Osteoblast (primary cell): ENCODE results near the gene ETV6. TPM values are rescaled to one million over a fixed set of nuclear protein-coding genes. Genes with fewer than 3 reads are reported as not detected.
A peak's percentile ranks its signal among the peaks of the same experiment; 100 is the strongest.

Experiments used
- DNase-seq: peaks from one replicate; pipeline ENCODE4 v3.0.0; 2011; ENCODE audit warnings: low spot score, mixed read lengths; ENCODE audit not compliant: insufficient read length; ENCODE audit errors: missing footprints
- H2AFZ ChIP-seq: 2 replicates; pipeline ENCODE4 v1.6.0; 2011; ENCODE audit warnings: mild to moderate bottlenecking, low read length
- H3K27ac ChIP-seq: 2 replicates; pipeline ENCODE4 v1.5.1; 2011; ENCODE audit warnings: mild to moderate bottlenecking, low read depth, low read length, moderate library complexity
- H3K27me3 ChIP-seq: 2 replicates; pipeline ENCODE4 v1.6.0; 2012; ENCODE audit warnings: mild to moderate bottlenecking, control low read depth, inconsistent platforms, low read length, moderate library complexity; ENCODE audit not compliant: insufficient read depth
- H3K36me3 ChIP-seq: 2 replicates; pipeline ENCODE4 v1.5.1; 2011; ENCODE audit warnings: mild to moderate bottlenecking, low read length, control low read depth, moderate library complexity; ENCODE audit not compliant: insufficient read depth
- H3K4me1 ChIP-seq: 2 replicates; pipeline ENCODE4 v1.5.1; 2011; ENCODE audit warnings: mild to moderate bottlenecking, low read length, control low read depth, moderate library complexity; ENCODE audit not compliant: insufficient read depth
- H3K4me2 ChIP-seq: 2 replicates; pipeline ENCODE4 v1.6.0; 2011; ENCODE audit warnings: mild to moderate bottlenecking, low read length; ENCODE audit not compliant: insufficient read depth
- H3K4me3 ChIP-seq: fragments of 200-600 bp; sonication (generic); 3 replicates; pipeline ENCODE4 v1.5.1; 2012; ENCODE audit warnings: mild to moderate bottlenecking, low read length, inconsistent platforms; ENCODE audit not compliant: insufficient read depth
- H3K79me2 ChIP-seq: 2 replicates; pipeline ENCODE4 v1.6.0; 2012; ENCODE audit warnings: mild to moderate bottlenecking, low read length, control low read depth, inconsistent platforms; ENCODE audit not compliant: insufficient read depth
- H3K9me3 ChIP-seq: 2 replicates; pipeline ENCODE4 v1.5.1; 2011; ENCODE audit warnings: low read depth, low read length, control low read depth
- H4K20me1 ChIP-seq: 2 replicates; pipeline ENCODE4 v1.6.0; 2012; ENCODE audit warnings: mild to moderate bottlenecking, low read length, control low read depth; ENCODE audit not compliant: insufficient read depth
- total RNA-seq: library from RNA; depleted of rRNA; stranded (reverse); fragments of >200 nt; gene quantifications from 2 replicates; pipeline ENCODE4 v1.2.3, GENCODE V29; 2012
- TF ChIP-seq, protein P1 (sequence below): IDR thresholded peaks from 2 replicates; pipeline ENCODE4 v1.5.1; 2011; ENCODE audit warnings: mild to moderate bottlenecking, low read depth, low read length, moderate library complexity; ENCODE audit errors: extremely low read depth

Gene ETV6
- total RNA-seq, 1 donor, result 16.3 TPM

DNA sequence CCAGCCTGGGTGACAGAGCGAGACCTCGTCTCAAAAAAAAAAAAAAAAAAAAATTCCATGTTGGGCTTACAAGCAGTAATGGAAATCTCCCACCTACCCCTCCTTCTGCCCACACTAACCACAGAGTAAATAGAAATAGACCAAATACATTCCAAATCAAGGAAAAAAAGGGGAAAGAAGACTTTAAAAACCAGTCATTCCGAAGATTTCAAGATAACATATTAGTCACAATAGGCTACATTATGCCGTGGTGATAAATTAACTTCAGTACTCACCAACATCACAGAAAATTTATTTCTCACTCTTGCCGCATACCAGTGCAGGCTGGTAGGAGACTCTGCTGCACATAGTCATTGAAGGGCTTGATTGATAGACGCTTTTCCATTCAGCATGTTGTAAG is 15.5 kb upstream of the ETV6 start:
- no peak overlapping the region for H2AFZ ChIP-seq
- DNase-seq, result no peak
- H3K4me2 ChIP-seq, result peak overlapping the region; percentile 10
- H3K27ac ChIP-seq, result no peak overlapping the region
- no peak overlapping the region for H3K4me3 ChIP-seq
- peaks cover 5% of the 10 kb centered on the region for H3K4me1 ChIP-seq
- no peaks in the 10 kb centered on the region for H3K9me3 ChIP-seq
- H3K36me3 ChIP-seq, result no peaks in the 10 kb centered on the region
- TF ChIP-seq, protein P1, sequence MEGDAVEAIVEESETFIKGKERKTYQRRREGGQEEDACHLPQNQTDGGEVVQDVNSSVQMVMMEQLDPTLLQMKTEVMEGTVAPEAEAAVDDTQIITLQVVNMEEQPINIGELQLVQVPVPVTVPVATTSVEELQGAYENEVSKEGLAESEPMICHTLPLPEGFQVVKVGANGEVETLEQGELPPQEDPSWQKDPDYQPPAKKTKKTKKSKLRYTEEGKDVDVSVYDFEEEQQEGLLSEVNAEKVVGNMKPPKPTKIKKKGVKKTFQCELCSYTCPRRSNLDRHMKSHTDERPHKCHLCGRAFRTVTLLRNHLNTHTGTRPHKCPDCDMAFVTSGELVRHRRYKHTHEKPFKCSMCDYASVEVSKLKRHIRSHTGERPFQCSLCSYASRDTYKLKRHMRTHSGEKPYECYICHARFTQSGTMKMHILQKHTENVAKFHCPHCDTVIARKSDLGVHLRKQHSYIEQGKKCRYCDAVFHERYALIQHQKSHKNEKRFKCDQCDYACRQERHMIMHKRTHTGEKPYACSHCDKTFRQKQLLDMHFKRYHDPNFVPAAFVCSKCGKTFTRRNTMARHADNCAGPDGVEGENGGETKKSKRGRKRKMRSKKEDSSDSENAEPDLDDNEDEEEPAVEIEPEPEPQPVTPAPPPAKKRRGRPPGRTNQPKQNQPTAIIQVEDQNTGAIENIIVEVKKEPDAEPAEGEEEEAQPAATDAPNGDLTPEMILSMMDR, result no peak
- H4K20me1 ChIP-seq, result no peaks in the 10 kb centered on the region
- H3K79me2 ChIP-seq, result no peaks in the 10 kb centered on the region
- no peaks in the 10 kb centered on the region for H3K27me3 ChIP-seq

DNA sequence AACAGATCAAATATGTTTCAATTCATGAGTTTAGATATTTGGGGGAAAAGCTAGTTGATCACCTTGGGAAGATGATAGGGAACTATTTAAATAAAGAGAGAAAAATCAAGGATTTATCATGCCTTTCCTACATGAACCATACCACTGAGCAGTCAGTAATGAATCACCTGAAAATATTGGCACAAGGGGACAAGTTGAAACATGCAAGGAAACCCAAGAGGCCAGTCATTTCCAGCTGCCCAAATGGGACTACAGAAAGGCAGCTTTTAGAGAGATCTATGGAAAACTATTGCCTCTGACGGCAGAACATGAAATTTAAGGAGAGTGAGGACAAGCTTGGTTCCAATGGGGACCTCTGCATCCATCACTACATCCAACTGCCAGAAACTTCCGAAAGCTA is 14.1 kb upstream of the ETV6 start:
- Histone ChIP-seq H3K27ac (no peak overlapping the region), H3K4me3 (no peak overlapping the region), H3K27me3 (no peaks in the 10 kb centered on the region), H2AFZ (no peak overlapping the region), H3K36me3 (no peaks in the 10 kb centered on the region), H3K79me2 (no peaks in the 10 kb centered on the region), H4K20me1 (no peaks in the 10 kb centered on the region), H3K4me1 (peaks cover 5% of the 10 kb centered on the region), H3K4me2 (no peak overlapping the region), H3K9me3 (no peaks in the 10 kb centered on the region)
- no peak for DNase-seq
- TF ChIP-seq, protein P1, result no peak

DNA sequence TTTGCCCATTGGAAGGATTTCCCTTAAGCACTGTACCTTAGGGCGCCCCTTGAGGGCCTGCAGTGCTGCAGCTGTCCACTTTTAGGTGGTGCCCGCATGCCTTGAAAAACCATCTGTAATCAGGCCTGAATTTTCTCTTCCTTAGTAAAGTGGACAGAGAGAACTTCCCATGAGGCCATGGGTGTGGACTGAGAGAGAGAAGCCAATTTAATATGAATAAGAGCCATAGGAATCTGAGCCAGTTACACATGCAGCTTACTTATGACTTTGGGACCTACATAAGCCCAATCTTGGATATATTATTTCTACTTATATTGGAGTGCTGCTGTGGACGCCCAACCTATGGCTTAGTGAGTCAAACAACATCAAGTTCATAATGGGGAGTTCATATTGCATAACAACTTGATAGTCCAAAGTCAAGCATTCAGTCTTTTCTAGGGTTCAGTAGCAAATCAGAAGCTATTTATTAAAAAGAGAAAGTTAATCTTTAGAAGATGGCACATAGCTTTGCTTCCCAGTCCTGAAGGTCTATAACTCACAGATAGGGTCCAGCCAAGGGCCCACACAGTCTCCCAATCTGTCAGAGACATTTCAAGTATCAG is 11.1 kb upstream of the ETV6 start:
- Histone ChIP-seq H3K79me2 (no peaks in the 10 kb centered on the region), H3K9me3 (no peaks in the 10 kb centered on the region), H4K20me1 (no peaks in the 10 kb centered on the region), H3K36me3 (no peaks in the 10 kb centered on the region), H3K27me3 (no peaks in the 10 kb centered on the region), H3K27ac (no peak overlapping the region), H3K4me1 (peaks cover 5% of the 10 kb centered on the region), H3K4me2 (no peak overlapping the region), H2AFZ (no peak overlapping the region), H3K4me3 (no peak overlapping the region)
- TF ChIP-seq, protein P1, result no peak
- peak; percentile 74 for DNase-seq

DNA sequence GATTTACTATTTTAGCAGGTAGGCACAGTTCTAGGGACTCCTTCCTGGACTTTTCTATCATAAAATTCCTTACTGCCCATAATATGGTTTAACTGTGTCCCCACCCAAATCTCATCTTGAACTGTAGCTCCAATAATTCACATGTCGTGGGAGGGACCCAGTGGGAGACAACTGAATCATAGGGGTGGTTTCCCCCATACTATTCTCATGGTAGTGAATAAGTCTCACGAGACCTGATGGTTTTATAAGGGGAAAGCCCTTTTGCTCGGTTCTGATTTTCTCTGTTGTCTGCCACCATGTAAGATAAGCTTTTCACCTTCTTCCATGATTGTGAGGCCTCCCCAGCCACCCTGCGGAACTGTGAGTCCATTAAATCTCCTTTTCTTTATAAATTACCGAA is 10.0 kb upstream of the ETV6 start:
- Histone ChIP-seq H3K27ac (no peak overlapping the region), H3K27me3 (no peaks in the 10 kb centered on the region), H3K4me1 (peaks cover under 1% of the 10 kb centered on the region), H2AFZ (no peak overlapping the region), H4K20me1 (no peaks in the 10 kb centered on the region), H3K79me2 (no peaks in the 10 kb centered on the region), H3K4me2 (no peak overlapping the region), H3K4me3 (no peak overlapping the region), H3K36me3 (no peaks in the 10 kb centered on the region), H3K9me3 (no peaks in the 10 kb centered on the region)
- TF ChIP-seq, protein P1, result no peak
- no peak for DNase-seq
